Pancreas (tissue), 10 donors: Measurements from ENCODE around the gene UBA52. TPM values are rescaled to one million over a fixed set of nuclear protein-coding genes. Genes with fewer than 3 reads are reported as not detected.

Source experiments
- ATAC-seq, 4 donors: fragments of 200-7000 bp; cut with Tn5 transposase; one replicate each; pipeline versions ENCODE4 v1.8.0 to v1.9.1; 2020; ENCODE audit warnings: mild to moderate bottlenecking in 4 of 4, moderate library complexity in 4 of 4
- DNase-seq, 6 donors: peaks; one replicate each; pipeline ENCODE4 v3.0.0-alpha.2; 2020
- FAIRE-seq: peaks from 2 replicates; lab custom pipeline; 2012; peaks lifted over from hg19 to GRCh38; lab: Jason Lieb, UNC
- H3K27ac ChIP-seq, 4 donors: fragments of 200-600 bp; sonication (generic); 1 replicate in 3 of 4; 2 replicates in 1 of 4; pipeline versions ENCODE4 v1.5.0 to v1.8.0; 2020
- H3K27me3 ChIP-seq, 4 donors: fragments of 200-600 bp; one replicate each; pipeline ENCODE4 v1.8.0; 2021
- H3K36me3 ChIP-seq, 3 donors: fragments of 200-600 bp; sonication (generic) in 1 of 3; one replicate each; pipeline versions ENCODE4 v1.5.0 to v1.8.0; 2020 to 2021
- H3K4me1 ChIP-seq, 3 donors: fragments of 200-600 bp; one replicate each; pipeline ENCODE4 v1.8.0; 2021
- H3K4me3 ChIP-seq, 4 donors: fragments of 200-600 bp; sonication (generic) in 2 of 4; one replicate each; pipeline versions ENCODE4 v1.5.0 to v1.8.0; 2020 to 2021
- H3K9me3 ChIP-seq, 4 donors: fragments of 200-600 bp; one replicate each; pipeline ENCODE4 v1.8.0; 2021
- CTCF ChIP-seq, 4 donors: fragments of 200-600 bp; sonication (generic) in 3 of 4; IDR thresholded peaks; one replicate each; pipeline versions ENCODE4 v1.5.0 to v1.8.0; 2021; ENCODE audit warnings: antibody characterized with exemption in 4 of 4
- WGBS, 2 donors: extraction: QIAGEN DNeasy Blood & Tissue Kit; methylation state at CpG; one replicate each; pipeline ENCODE4 v1.1.7; 2013; 5-methylcytosine and 5-hydroxymethylcytosine counted together
- intact Hi-C, 3 donors: fragments of 100-400 bp; cut with DNase I; formaldehyde crosslinking; loops; one replicate each; pipeline versions ENCODE4 v1.11.1 to v1.14.2; 2022
- polyA plus RNA-seq, 2 donors: library from polyadenylated mRNA; stranded (reverse); fragments of 200-250 nt; gene quantifications; one replicate each; pipeline ENCODE4 v1.2.3, GENCODE V29; 2013
- total RNA-seq, 6 donors: library from RNA; stranded (reverse); fragmentation: NEBNext Ultra II Directional in 4 of 6; extraction: Animal tissue kit (Norgen Biotek cat#: 25700) in 4 of 6; gene quantifications; one replicate each; pipeline versions ENCODE4 v1.2.1 to v1.2.4, GENCODE V29; 2021 to 2023
- donor health status: healthy with polysubstance abuse.
- donor health status: DM: no; HTN: no; CAD: no; lungs with moderate emphysema.
- donor health status: DM: no; HTN: no; CAD: no.
- donor health status: control.
- donor health status: control.
- donor health status: Bipolar disorder and iron deficiency.
- donor health status: DM: yes; HTN: yes; CAD: no.
- donor health status: DM: no; HTN: no; CAD: no.
- donor health status: DM: no; HTN: no; CAD: no.
- donor health status: DM: yes; HTN: yes; CAD: no.

The UBA52 gene
- total and polyA plus RNA-seq, 8 donors: 402 to 838 (median 674) TPM

GRCh38 chr19:18557411-18558201 is 14.1 kb upstream of the UBA52 start, which contains the start of gene KXD1:
Gene KXD1 (plus strand): TSS chr19:18557870. CDS start chr19:18562057, 4,187 bp downstream.
- FAIRE-seq (peak; percentile 76), ATAC-seq (peak; percentile 98 to 99 (median 98)), DNase-seq (peak; percentile 93 to 98 (median 98))
- no peak for TF ChIP-seq CTCF (IDR thresholded peaks at IDR 0.05)
- Histone ChIP-seq H3K36me3 (no peaks in the 10 kb centered on the region), H3K9me3 (no peaks in the 10 kb centered on the region), H3K4me1 (peaks cover 0 to 9% (median 6%) of the 10 kb centered on the region in 3 donors), H3K27me3 (no peaks in the 10 kb centered on the region), H3K4me3 (peak within 1 kb of the TSS; percentile 70 to 96 (median 90)), H3K27ac (peak within 1 kb of the TSS; percentile 84 to 94 (median 87))
- 1% methylated on average over 54 to 58 of the region's 58 CpGs for WGBS, 2 donors
- intact Hi-C loops: no loop called here

- Histone ChIP-seq H3K27me3 (no peaks in the 10 kb centered on the region), H3K9me3 (no peaks in the 10 kb centered on the region), H3K27ac (peak overlapping the region; percentile 84 to 94 (median 87)), H3K36me3 (no peaks in the 10 kb centered on the region), H3K4me3 (peak overlapping the region; percentile 70 to 96 (median 90)), H3K4me1 (peaks cover 0 to 9% (median 6%) of the 10 kb centered on the region in 3 donors)
- intact Hi-C loops: no loop called here
- no peak for TF ChIP-seq CTCF (IDR thresholded peaks at IDR 0.05)
- 3% methylated on average over 11 of the region's 11 CpGs for WGBS, 2 donors
- FAIRE-seq (no peak), ATAC-seq (peak; percentile 7 to 25 (median 11)), DNase-seq (no peak)
Observed at GRCh38 chr19:18558202-18558555, 13.5 kb upstream of the UBA52 start.

- ATAC-seq: no peak
- Histone ChIP-seq H3K27ac (peak overlapping the region; percentile 84 to 94 (median 87)), H3K27me3 (no peaks in the 10 kb centered on the region), H3K36me3 (peaks cover 0 to under 1% (median 0%) of the 10 kb centered on the region in 3 donors), H3K9me3 (no peaks in the 10 kb centered on the region), H3K4me3 (peak overlapping the region; percentile 70 to 96 (median 90)), H3K4me1 (peaks cover 0 to 9% (median 6%) of the 10 kb centered on the region in 3 donors)
- no peak for DNase-seq
- FAIRE-seq: no peak
- WGBS, 2 donors: 40 to 46% methylated on average over 3 of the region's 3 CpGs
- no peak for TF ChIP-seq CTCF (IDR thresholded peaks at IDR 0.05)
- intact Hi-C loops: no loop called here
Observed at GRCh38 chr19:18558604-18559003, 13.1 kb upstream of the UBA52 start.

- FAIRE-seq (no peak), ATAC-seq (no peak), DNase-seq (no peak)
- intact Hi-C loops: loop anchor here in 1 of 3 donors (10.0 kb wide), 1 partner anchor 85 kb away; no protein-coding TSS in a partner anchor
- H3K27ac ChIP-seq: peak overlapping the region in 1 of 4 donors; percentile 28
- TF ChIP-seq CTCF (IDR thresholded peaks at IDR 0.05): no peak
- peaks cover 0 to 11% (median 2%) of the 10 kb centered on the region in 3 donors for H3K36me3 ChIP-seq
- H3K27me3 ChIP-seq: no peaks in the 10 kb centered on the region
- H3K9me3 ChIP-seq: no peaks in the 10 kb centered on the region
- peaks cover 0 to 9% (median 6%) of the 10 kb centered on the region in 3 donors for H3K4me1 ChIP-seq
- WGBS, 2 donors: 59 to 70% methylated on average over 5 of the region's 5 CpGs
- no peak overlapping the region for H3K4me3 ChIP-seq
Observed at GRCh38 chr19:18559685-18560084, 12.0 kb upstream of the UBA52 start.
